GM10847 (cell line): ENCODE results near the gene LILRB3.

Source experiments
- POLR2A ChIP-seq: IDR thresholded peaks from 2 replicates; pipeline ENCODE4 v1.6.1; 2011; ENCODE audit not compliant: insufficient read length; ENCODE audit errors: extremely low read depth

LILRB3 gene

DNA sequence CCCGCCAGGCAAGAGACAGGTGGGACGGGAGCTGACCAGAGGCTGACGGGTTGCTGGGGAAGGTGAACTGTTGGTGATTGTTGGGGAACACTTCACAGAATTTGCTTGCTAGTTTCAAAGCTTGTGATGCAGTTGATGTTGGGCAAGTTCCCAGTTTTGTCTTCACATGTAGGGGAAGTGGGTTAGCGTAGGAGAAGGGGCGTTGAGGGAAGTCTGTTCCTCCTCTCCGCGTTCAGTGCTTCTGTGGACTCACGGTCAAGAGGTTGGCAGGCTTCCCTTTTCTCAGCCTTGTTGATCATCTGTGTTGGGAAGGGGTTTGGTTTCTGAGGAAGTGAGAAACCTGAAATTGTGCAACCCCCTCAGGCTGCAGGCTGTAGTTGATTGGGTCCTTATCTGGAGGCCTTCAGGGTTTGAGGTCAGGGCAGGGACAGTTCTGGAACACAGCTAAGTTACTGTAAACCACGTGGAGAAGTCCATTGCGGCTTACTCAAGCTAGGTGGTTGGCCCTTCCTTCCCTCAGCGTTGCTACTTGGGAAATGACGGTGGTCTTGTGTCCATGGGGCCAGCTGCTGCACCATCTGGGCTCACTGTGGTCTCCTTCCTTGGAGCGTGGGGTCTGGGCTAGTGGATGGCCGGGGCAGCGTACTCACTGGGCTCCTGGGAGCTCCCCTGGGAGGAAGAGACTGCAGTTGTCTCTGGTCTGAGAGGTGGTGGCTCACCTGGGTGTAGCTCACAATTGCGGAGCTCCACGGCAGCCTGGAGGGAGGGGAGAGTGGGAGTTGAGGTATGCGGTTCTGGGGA is 14.6 kb downstream of the LILRB3 start:
- no peak for TF ChIP-seq POLR2A

DNA sequence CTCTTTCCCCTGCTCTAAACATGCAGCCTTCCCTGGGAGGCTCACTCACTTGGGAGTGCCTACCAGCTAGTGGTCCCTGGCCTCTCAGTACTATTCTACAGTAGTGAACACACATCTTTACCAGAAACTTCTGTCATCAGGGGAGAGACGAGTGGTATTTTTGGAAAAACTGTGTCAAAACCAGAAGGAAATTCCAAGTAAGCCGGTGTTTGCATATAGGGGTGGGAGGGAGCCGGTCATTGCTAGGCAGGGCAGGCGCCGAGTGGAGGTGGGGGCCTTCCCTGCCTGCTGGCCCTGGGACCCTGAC is 15.2 kb downstream of the LILRB3 start:
- no peak for TF ChIP-seq POLR2A

DNA sequence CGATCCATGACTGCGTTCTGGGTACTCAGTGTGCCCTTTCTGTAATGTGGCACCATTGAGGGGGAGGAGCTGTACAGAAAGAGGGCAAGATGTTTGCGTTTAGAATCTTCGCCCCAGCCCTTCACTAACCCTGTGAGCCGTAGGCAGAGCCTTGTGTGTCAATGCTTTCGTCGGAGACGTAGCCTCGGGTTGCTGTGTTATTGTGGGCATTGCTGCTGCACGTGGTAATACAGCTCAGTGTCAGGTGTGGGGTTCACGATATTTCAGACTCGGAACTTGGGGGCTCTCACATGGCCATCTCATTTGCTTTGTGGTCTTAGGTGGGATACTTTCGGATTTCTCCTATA is 16.0 kb downstream of the LILRB3 start:
- TF ChIP-seq POLR2A, result no peak

- TF ChIP-seq POLR2A, result no peak
Observed at GRCh38 chr19:54206030-54206830, 16.6 kb downstream of the LILRB3 start.

- no peak for TF ChIP-seq POLR2A
Observed at GRCh38 chr19:54204767-54205468, 17.9 kb downstream of the LILRB3 start.

- no peak for TF ChIP-seq POLR2A
Observed at GRCh38 chr19:54203151-54203611, 19.6 kb downstream of the LILRB3 start.

DNA sequence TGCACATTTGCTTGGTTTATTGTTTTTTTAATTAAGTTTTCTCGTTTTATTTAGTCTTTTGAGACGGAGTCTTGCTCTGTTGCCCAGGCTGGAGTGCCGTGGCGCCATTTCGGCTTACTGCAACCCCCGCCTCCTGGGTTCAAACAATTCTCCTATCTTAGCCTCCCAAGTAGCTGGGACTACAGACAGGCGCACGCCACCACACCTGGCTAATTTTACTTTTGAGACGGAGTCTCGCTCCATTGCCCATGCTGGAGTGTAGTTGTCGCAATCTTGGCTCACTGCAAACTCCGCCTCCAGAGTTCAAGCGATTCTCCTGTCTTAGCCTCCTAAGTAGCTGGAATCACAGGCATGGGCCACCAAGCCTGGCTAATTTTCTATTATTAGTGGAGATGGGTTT is 20.8 kb downstream of the LILRB3 start:
- no peak for TF ChIP-seq POLR2A

DNA sequence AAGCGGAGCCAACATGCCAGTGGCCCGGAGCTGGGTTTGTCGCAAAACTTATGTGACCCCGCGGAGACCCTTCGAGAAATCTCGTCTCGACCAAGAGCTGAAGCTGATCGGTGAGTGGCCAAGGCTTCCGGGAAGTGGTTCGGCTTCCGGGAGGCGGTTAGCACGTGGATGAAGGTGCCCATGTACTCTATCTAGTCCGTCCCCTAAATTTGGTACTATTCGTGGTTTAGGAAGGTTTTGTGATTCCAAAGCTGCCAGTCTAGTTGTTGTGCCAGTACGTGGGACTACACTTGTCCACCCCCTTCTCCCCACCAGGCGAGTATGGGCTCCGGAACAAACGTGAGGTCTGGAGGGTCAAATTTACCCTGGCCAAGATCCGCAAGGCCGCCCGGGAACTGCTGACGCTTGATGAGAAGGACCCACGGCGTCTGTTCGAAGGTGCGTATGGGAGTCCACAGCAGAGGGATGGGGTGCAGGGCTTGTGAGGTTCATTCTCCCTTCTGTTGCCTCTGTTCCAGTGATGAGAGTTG is 21.6 kb downstream of the LILRB3 start:
- no peak for TF ChIP-seq POLR2A

DNA sequence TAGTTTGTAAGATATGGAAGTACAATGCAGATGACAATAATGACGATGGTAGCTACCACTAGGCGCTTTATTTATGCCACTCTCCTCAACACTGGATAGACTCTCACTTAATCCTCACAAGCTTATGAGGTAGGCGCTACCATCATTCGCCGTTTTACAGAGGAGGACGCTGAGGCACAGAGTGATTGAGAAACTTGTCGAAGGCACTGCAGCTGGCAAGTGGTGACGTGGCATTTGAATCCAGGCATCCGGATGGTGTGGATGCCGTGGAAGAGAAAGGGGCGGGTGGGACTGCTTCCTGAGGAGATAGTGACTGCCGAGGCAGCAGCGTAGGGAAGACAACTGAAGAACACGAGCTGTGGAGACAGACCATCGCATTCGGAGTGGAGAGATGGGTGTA is 23.4 kb downstream of the LILRB3 start:
- TF ChIP-seq POLR2A, result no peak

- no peak for TF ChIP-seq POLR2A
Observed at GRCh38 chr19:54197121-54197520, 25.7 kb downstream of the LILRB3 start.

DNA sequence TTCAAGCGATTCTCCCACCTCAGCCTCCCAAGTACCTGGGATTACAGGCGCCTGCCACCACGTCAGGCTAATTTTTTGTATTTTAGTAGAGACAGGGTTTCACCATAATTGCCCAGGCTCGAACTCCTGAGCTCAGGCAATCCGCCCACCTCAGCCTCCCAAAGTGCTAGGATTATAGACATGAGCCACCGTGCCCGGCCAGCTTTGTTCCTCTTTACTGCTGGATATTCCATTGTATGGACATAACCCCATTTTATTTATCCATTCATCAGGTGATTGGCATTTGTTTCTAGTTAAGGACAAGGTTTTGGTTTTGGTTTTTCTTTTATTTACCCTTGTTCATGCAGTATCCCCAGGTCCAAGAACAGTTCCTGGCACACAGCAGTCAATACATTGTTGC is 26.3 kb downstream of the LILRB3 start:
- no peak for TF ChIP-seq POLR2A

DNA sequence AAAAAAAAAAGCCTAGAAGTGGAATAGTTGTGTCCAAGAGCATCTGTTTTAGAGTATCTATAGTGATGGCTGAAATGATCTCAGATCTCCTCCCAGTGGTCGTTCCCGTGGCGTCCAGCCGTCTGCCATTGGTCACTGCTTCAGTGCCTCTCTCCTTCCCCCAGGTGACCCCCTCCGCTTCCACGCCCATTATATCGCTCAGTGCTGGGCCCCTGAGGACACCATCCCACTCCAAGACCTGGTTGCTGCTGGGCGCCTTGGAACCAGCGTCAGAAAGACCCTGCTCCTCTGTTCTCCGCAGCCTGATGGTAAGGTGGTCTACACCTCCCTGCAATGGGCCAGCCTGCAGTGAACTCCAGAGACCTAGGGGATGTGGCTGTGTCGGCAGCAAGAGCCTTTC is 29.8 kb downstream of the LILRB3 start:
- TF ChIP-seq POLR2A, result no peak

DNA sequence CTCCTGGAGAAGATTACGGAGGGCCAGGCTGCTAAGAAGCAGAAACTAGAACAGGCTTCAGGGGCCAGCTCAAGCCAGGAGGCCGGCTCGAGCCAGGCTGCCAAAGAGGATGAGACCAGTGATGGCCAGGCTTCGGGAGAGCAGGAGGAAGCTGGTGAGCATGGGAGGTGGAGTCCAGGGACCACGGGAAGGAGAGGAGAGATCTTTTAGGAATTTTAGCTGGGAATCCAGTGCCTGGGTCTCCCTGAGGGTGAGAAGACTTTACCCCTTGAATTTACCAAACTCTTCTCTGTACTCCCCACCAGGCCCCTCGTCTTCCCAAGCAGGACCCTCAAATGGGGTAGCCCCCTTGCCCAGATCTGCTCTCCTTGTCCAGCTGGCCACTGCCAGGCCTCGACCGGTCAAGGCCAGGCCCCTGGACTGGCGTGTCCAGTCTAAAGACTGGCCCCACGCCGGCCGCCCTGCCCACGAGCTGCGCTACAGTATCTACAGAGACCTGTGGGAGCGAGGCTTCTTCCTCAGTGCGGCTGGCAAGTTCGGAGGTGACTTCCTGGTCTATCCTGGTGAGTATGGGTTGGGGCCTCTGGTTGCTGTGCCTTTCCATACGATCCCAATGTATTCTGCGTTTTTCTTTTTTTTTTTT is 30.9 kb downstream of the LILRB3 start:
- TF ChIP-seq POLR2A, result no peak

GRCh38 chr19:54191011-54191810 is 31.6 kb downstream of the LILRB3 start, which contains the start of gene TSEN34:
TSEN34 (plus strand) TSS chr19:54191308; CDS start chr19:54191365, 57 bp downstream.
- peak; percentile 28 for TF ChIP-seq POLR2A
